Putamen (tissue), 1 donor: ENCODE measurements around the gene C10orf90.
"Not testable (repeated sequence)": the region's sequence is repeated elsewhere in the genome, so short reads cannot be mapped to it uniquely, and the experiment has no call there.

Experiments
- DNase-seq: peaks from one replicate; pipeline ENCODE4 v3.0.0-alpha.2; 2016; ENCODE audit warnings: low spot score

C10orf90 gene

GRCh38 chr10:126585249-126586017, 85.1 kb downstream of the C10orf90 start:
- no peak for DNase-seq

- no peak for DNase-seq
These were observed 85.7 kb downstream of the C10orf90 start for GRCh38 chr10:126584836-126585235.

GRCh38 chr10:126583552-126584200, 86.8 kb downstream of the C10orf90 start:
- no peak for DNase-seq

GRCh38 chr10:126581648-126582046, 88.8 kb downstream of the C10orf90 start:
- DNase-seq = no peak

- DNase-seq = no peak
These were observed 89.4 kb downstream of the C10orf90 start for GRCh38 chr10:126580873-126581647.

GRCh38 chr10:126576336-126576735, 94.2 kb downstream of the C10orf90 start:
- DNase-seq = no peak

GRCh38 chr10:126570621-126571602, 99.6 kb downstream of the C10orf90 start:
- no peak for DNase-seq

- DNase-seq = no peak
These were observed 100.3 kb downstream of the C10orf90 start for GRCh38 chr10:126570245-126570570.

GRCh38 chr10:126569513-126570244, 100.8 kb downstream of the C10orf90 start:
- no peak for DNase-seq

- DNase-seq = no peak
These were observed 101.6 kb downstream of the C10orf90 start for GRCh38 chr10:126568809-126569385.

- DNase-seq = no peak
These were observed 104.6 kb downstream of the C10orf90 start for GRCh38 chr10:126565871-126566270.

- DNase-seq = no peak
These were observed 105.1 kb downstream of the C10orf90 start for GRCh38 chr10:126565441-126565840.

- no peak for DNase-seq
These were observed 106.1 kb downstream of the C10orf90 start for GRCh38 chr10:126564326-126564888.

- DNase-seq = no peak
These were observed 107.1 kb downstream of the C10orf90 start for GRCh38 chr10:126563361-126563760.

GRCh38 chr10:126561921-126562680, 108.4 kb downstream of the C10orf90 start:
- DNase-seq = no peak

- peak; percentile 94 for DNase-seq
These were observed 109.1 kb downstream of the C10orf90 start for GRCh38 chr10:126561294-126561920.

GRCh38 chr10:126558881-126559280, 111.6 kb downstream of the C10orf90 start:
- DNase-seq = no peak

- DNase-seq = no peak
These were observed 119.3 kb downstream of the C10orf90 start for GRCh38 chr10:126551202-126551601.

- not testable (repeated sequence) for DNase-seq
These were observed 119.9 kb downstream of the C10orf90 start for GRCh38 chr10:126550586-126550985.
